Dermis blood vessel endothelial cell (primary cell): Measurements from ENCODE around the gene KHDRBS2. TPM values are rescaled to one million over a fixed set of nuclear protein-coding genes. Genes with fewer than 3 reads are reported as not detected.

Experiments
- DNase-seq: peaks from one replicate; pipeline ENCODE4 v3.0.0; 2010
- total RNA-seq: library from RNA; depleted of rRNA; stranded (reverse); fragments of >200 nt; gene quantifications from 2 replicates; pipeline ENCODE4 v1.2.3, GENCODE V29; 2014

The KHDRBS2 gene
- total RNA-seq, 1 donor from 2014 or later = not detected

DNA sequence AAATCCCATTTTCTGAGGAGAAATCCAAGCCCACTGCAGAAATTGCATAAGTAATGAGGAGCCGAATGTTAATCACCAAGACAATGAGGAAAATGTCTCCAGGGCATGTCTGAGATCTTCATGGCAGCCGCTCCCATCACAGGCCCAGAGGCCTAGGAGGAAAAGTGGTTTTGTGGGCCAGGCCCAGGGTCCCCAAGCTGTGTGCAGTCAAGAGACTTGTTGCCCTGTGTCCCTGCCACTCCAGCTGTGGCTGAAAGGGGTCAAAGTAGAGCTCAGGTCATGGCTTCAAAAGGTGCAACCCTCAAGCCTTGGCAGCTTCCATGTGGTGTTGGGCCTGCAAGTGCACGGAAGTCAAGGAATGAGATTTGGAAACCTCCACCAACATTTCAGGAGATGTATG, 276.6 kb downstream of the KHDRBS2 start:
- DNase-seq = no peak

GRCh38 chr6:61989616-61990015, 296.4 kb downstream of the KHDRBS2 start:
- no peak for DNase-seq

DNA sequence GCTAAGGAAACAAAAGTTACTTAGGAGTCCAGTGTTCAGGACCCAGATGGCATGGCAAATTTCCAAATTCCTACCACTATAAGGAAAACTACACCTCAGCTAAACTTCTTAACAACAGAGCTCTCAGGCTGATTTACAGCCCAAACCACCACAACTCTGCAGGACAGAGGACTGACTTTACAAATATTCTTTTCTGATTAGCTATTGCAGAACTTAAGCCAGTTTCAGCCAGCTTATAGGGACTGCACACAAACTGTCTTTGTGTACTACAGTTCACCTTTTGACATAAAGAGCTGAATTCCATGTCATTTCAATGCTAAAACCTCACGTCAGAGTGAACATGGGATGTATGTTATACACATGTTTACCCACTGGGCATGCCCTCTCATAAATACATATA, 305.4 kb downstream of the KHDRBS2 start:
- DNase-seq = no peak

GRCh38 chr6:61977947-61978346, 308.1 kb downstream of the KHDRBS2 start:
- DNase-seq = no peak

DNA sequence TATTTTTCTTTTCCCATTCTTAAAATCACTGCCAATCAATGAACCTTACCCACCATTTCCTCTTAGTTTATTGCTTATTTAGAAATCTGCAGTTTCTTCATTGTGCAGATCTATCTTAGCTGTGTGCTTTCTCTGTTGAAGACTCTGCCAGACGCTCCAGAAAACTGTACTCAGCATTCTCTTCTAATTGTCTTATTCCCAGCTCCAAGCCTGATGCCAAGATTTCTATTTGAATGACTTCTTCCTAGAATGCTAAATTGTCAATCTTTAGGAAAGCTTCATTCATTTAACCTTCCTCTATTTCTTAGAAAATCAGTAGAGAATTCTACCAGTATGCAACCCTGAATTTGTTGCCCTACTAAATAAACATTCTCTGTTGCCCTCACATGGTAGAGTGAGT, 308.9 kb downstream of the KHDRBS2 start:
- no peak for DNase-seq

- DNase-seq = no peak
Observed at GRCh38 chr6:61959196-61959595, 326.8 kb downstream of the KHDRBS2 start.

GRCh38 chr6:61953851-61954250, 332.2 kb downstream of the KHDRBS2 start:
- no peak for DNase-seq

DNA sequence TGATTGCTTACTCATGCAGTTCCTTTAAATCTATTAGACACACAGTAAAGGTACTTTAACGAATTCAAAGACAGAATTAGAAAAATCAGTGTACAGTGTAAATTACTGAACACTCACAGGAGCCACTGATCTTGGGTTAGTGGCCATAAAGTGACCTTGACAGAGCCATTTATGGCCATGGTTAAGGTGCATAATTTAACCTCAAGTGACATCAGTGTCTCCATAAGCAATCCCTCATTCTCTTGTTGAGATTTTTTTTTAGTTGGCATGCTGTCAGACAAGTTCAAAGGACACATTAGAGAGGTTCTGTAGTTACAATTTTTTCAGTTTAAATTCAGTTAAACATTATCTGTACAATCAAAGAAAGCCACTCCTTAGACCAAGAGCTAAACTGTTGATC, 334.4 kb downstream of the KHDRBS2 start:
- DNase-seq = no peak

GRCh38 chr6:61950811-61951210, 335.2 kb downstream of the KHDRBS2 start:
- no peak for DNase-seq

- no peak for DNase-seq
Observed at GRCh38 chr6:61949971-61950370, 336.1 kb downstream of the KHDRBS2 start.

DNA sequence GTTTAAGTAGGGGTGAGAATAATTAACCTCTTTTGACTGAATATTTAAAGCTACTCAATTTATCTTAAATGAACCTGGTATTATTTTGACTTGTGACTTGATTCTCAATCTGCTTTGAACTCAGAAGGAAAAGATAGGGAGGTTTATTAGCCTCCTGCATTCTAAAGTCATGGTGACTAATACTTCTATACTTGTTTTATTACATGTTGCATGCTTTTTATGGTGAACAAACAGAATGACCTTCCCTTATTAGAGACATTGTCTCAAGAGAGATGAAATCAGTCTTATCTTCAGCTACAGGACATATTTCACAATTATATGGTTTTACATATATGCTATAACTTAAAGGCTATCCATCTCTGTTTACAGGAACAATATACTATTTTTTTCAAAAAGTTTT, 336.9 kb downstream of the KHDRBS2 start:
- DNase-seq = no peak

DNA sequence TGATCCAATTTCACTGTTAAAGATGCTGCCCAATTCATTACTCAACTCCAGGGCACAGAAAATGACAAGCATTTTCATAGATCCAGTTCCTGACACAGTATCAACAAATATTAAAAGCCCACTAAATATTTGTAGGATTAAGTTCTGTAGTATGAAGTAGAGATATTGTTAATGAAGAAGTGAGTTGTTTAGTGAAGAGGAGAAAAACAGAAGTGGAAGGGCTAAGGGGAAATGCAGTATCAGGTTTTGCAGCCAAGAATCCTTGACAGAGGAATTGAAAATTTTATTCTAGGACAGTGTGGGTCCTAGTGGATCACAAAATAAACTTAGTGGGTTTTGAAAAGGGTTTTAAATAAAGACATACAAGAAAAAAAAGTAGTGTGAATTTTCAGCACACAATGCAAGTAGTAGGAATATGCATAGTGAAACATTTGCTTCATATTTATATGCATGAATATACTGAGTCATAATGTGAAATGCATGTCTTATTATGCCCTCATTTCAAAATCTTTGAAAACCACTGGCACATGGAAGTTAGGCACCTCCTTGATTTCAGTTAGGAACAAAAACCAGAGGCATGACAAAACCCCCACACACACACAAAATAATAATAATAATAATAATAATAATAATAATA, 338.6 kb downstream of the KHDRBS2 start:
- DNase-seq = no peak

DNA sequence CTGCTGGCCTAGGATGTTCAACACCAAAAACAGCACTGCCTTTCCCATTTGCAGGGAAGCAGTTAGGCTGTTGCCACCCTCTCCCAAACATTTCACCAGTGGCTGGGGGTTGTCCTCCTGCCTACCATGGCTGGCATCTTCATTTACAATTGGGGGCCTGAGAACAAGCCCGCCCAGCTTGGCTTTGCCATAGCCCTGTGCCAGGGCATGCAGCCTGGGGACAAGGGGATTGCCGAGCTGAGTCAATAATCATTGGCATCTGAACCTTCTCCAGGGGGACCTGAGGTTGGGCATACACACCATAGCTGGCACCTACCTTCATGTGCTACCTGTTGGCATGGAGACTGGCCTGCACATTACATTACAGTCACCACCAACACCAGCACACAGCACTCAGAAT, 345.1 kb downstream of the KHDRBS2 start:
- no peak for DNase-seq

DNA sequence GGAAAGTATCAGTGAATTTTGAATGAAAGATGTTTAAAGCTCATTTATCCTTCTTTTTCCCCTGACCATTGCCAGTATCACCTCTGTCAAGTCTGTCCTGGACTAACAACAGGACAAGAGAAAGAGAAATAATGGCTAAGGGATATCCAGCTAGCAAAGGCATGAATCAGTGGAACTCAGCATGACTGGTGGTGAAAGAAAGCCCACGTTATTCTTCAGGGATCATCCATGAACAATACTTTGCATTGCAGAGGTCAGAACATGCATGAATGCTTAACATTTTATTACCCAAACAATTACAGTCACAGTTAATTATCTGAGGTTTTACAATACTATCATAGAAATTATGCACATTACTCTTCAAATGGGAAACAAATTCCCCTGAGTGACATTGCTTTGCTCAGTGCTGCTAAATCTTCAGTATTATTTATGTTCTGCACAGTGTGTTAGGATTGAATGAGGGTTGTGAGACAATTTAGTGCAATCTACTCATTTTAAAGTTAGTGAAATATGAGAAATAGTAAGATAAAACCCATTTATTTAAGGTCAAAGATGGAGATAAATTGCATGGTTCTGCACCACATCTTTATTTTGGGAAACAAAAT, 350.7 kb downstream of the KHDRBS2 start:
- DNase-seq = no peak

GRCh38 chr6:61909486-61909885, 376.5 kb downstream of the KHDRBS2 start:
- no peak for DNase-seq

GRCh38 chr6:61901748-61902147, 384.3 kb downstream of the KHDRBS2 start:
- DNase-seq = no peak

GRCh38 chr6:61894536-61894935, 391.5 kb downstream of the KHDRBS2 start:
- DNase-seq = no peak

- DNase-seq = no peak
Observed at GRCh38 chr6:61887423-61887822, 398.6 kb downstream of the KHDRBS2 start.

GRCh38 chr6:61886608-61887259, 399.3 kb downstream of the KHDRBS2 start:
- no peak for DNase-seq

- no peak for DNase-seq
Observed at GRCh38 chr6:61869632-61870400, 416.2 kb downstream of the KHDRBS2 start.

DNA sequence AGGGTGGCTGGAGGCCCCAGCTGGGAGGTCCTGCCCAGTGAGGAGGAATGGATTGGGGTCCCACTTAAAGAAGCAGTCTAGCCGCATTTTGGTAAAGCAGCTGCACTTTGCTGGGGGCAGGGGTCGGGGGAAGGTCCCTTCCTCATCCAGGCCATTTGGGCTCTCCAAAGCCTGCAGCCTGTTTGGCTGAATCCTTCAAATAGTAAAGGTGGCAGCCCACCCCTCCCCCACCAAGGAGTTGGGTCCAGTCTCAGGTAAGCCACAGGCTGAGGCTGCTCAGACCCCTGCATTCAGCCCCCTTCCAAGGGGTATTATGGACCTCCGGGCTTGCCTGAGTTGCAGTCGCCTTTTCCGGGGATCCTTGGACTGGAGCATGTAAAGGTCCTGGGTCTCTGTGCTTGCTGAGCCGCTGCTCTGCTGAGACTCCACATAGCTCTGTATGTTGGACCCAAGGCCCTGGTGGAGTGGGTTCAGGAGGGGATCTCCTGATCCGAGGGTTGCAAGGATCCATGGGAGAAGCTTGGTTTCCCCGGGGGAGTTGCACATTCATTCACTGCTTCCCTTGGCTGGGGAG, 417.4 kb downstream of the KHDRBS2 start:
- no peak for DNase-seq

DNA sequence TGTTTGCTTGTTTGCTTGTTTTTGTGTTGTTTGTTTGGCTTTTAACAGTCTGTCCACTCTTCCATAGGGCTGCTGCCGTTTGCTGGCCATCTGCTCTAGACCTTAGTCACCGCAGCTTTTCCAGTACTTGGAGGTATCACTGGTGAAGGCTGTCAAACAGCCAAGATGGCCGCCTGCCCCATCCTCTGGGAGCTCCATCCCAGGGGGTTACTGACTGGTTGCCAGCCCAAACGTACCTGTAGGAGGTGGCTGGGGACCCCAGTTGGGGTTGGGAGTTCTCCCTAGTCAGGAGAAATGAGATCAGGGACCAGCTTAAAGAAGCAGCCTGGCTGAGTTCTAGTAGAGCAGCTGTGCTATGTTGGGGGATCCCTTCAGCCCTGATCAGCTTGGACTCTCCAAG, 418.4 kb downstream of the KHDRBS2 start:
- no peak for DNase-seq

- no peak for DNase-seq
Observed at GRCh38 chr6:61857541-61857940, 428.5 kb downstream of the KHDRBS2 start.
